ENCODE results near the gene SLC19A2. TPM values are rescaled to one million over a fixed set of nuclear protein-coding genes. Genes with fewer than 3 reads are reported as not detected.
A peak's percentile ranks its signal among the peaks of the same experiment; 100 is the strongest.

The SLC19A2 gene
- total and polyA plus RNA-seq, 2 donors (not counting 1 experiment from before 2014, with no cell fraction given): 5.2 to 8.9 TPM

- no peaks in the 10 kb centered on the region for H3K36me3 ChIP-seq (ENCODE audit: control insufficient read depth, insufficient read depth, low read length)
- no peaks in the 10 kb centered on the region for H3K4me1 ChIP-seq (ENCODE audit: control insufficient read depth, extremely low read depth, insufficient read depth, low read length)
- H3K27me3 ChIP-seq (ENCODE audit: control insufficient read depth, insufficient read depth, low read length): no peaks in the 10 kb centered on the region
- no peak overlapping the region for H3K9ac ChIP-seq (ENCODE audit: insufficient read depth, low read length)
- no peaks in the 10 kb centered on the region for H4K20me1 ChIP-seq (ENCODE audit: control insufficient read depth, extremely low read depth, insufficient read depth, low read length)
- H3K9me3 ChIP-seq (ENCODE audit: control insufficient read depth, insufficient read depth, low read depth, low read length): no peaks in the 10 kb centered on the region
- no peak overlapping the region for H2AFZ ChIP-seq (ENCODE audit: low read length)
- H3K4me2 ChIP-seq (ENCODE audit: extremely low read depth, insufficient read depth, low read length): no peak overlapping the region
- no peak overlapping the region for H3K27ac ChIP-seq (ENCODE audit: insufficient read depth, low read length)
- no peak for DNase-seq (ENCODE audit: low read depth in 2 of 2)
- no peaks in the 10 kb centered on the region for H3K79me2 ChIP-seq (ENCODE audit: control insufficient read depth, insufficient read depth, low read length)
- TF ChIP-seq CTCF (conservative IDR thresholded peaks at IDR 0.05 in 1 of 2, IDR thresholded peaks at IDR 0.05 in 1 of 2; ENCODE audit: low read depth in 1 of 2, low read length in 2 of 2): no peak
- TF ChIP-seq EZH2 (IDR thresholded peaks at IDR 0.05; ENCODE audit: low read length, missing control alignments): no peak
- H3K4me3 ChIP-seq (replicated peaks in 1 of 4; ENCODE audit: control extremely low read depth in 1 of 4, insufficient read depth in 1 of 4, low read depth in 3 of 4, low read length in 4 of 4): no peak overlapping the region
Observed at GRCh38 chr1:169493251-169493650, 7.5 kb upstream of the SLC19A2 start.

DNA sequence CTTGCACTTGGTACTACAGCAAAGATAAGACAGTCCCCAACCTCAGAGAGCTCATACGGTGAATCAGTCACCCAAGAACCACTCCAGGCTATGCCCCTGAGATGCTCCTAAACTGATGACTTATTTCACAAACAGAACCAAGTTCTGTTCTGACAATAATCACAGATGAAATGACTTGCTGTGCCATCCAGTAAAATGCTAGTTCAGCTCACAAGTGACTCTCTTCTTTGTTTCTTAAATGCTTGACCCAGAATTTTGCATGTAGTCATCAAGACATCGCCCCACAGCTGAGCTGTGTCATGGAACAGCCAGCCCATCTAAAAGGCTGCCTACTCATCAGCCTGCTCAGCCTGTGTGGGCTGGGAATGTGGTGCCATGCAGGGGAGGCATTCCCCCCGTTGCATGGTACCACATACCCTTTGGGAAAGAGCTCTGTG lies 6.1 kb upstream of the SLC19A2 start:
- peaks cover 3% of the 10 kb centered on the region for H3K4me1 ChIP-seq (ENCODE audit: control insufficient read depth, extremely low read depth, insufficient read depth, low read length)
- no peak overlapping the region for H3K4me3 ChIP-seq (replicated peaks in 1 of 4; ENCODE audit: control extremely low read depth in 1 of 4, insufficient read depth in 1 of 4, low read depth in 3 of 4, low read length in 4 of 4)
- no peak overlapping the region for H2AFZ ChIP-seq (ENCODE audit: low read length)
- no peaks in the 10 kb centered on the region for H3K36me3 ChIP-seq (ENCODE audit: control insufficient read depth, insufficient read depth, low read length)
- DNase-seq (ENCODE audit: low read depth in 2 of 2): peak in 1 of 2 donors; percentile 31
- no peaks in the 10 kb centered on the region for H3K79me2 ChIP-seq (ENCODE audit: control insufficient read depth, insufficient read depth, low read length)
- no peaks in the 10 kb centered on the region for H4K20me1 ChIP-seq (ENCODE audit: control insufficient read depth, extremely low read depth, insufficient read depth, low read length)
- no peak overlapping the region for H3K9ac ChIP-seq (ENCODE audit: insufficient read depth, low read length)
- no peak overlapping the region for H3K27ac ChIP-seq (ENCODE audit: insufficient read depth, low read length)
- no peak for TF ChIP-seq EZH2 (IDR thresholded peaks at IDR 0.05; ENCODE audit: low read length, missing control alignments)
- H3K4me2 ChIP-seq (ENCODE audit: extremely low read depth, insufficient read depth, low read length): no peak overlapping the region
- H3K27me3 ChIP-seq (ENCODE audit: control insufficient read depth, insufficient read depth, low read length): no peaks in the 10 kb centered on the region
- no peaks in the 10 kb centered on the region for H3K9me3 ChIP-seq (ENCODE audit: control insufficient read depth, insufficient read depth, low read depth, low read length)

- Histone ChIP-seq H3K9ac (ENCODE audit: insufficient read depth, low read length) (no peak overlapping the region), H3K9me3 (ENCODE audit: control insufficient read depth, insufficient read depth, low read depth, low read length) (no peaks in the 10 kb centered on the region), H3K27me3 (ENCODE audit: control insufficient read depth, insufficient read depth, low read length) (no peaks in the 10 kb centered on the region), H3K4me2 (ENCODE audit: extremely low read depth, insufficient read depth, low read length) (no peak overlapping the region), H4K20me1 (ENCODE audit: control insufficient read depth, extremely low read depth, insufficient read depth, low read length) (no peaks in the 10 kb centered on the region), H3K4me1 (ENCODE audit: control insufficient read depth, extremely low read depth, insufficient read depth, low read length) (peaks cover 4% of the 10 kb centered on the region), H3K36me3 (ENCODE audit: control insufficient read depth, insufficient read depth, low read length) (no peaks in the 10 kb centered on the region), H3K79me2 (ENCODE audit: control insufficient read depth, insufficient read depth, low read length) (peaks cover 7% of the 10 kb centered on the region), H3K27ac (ENCODE audit: insufficient read depth, low read length) (no peak overlapping the region), H3K4me3 (replicated peaks in 1 of 4; ENCODE audit: control extremely low read depth in 1 of 4, insufficient read depth in 1 of 4, low read depth in 3 of 4, low read length in 4 of 4) (no peak overlapping the region), H2AFZ (ENCODE audit: low read length) (no peak overlapping the region)
- TF ChIP-seq EZH2 (IDR thresholded peaks at IDR 0.05; ENCODE audit: low read length, missing control alignments) (no peak), CTCF (conservative IDR thresholded peaks at IDR 0.05 in 1 of 2, IDR thresholded peaks at IDR 0.05 in 1 of 2; ENCODE audit: low read depth in 1 of 2, low read length in 2 of 2) (no peak)
- no peak for DNase-seq (ENCODE audit: low read depth in 2 of 2)
Observed at GRCh38 chr1:169488157-169488556, 2.4 kb upstream of the SLC19A2 start.
